GM18909 (cell line): ENCODE data around the gene USP12.
"Not testable (repeated sequence)": the region's sequence is repeated elsewhere in the genome, so short reads cannot be mapped to it uniquely, and the experiment has no call there.

ENCODE experiments used
- ATAC-seq: cut with Tn5 transposase; IDR thresholded peaks from one replicate; pipeline ENCODE4 v1.9.1; 2021; ENCODE audit warnings: mild to moderate bottlenecking; ENCODE audit not compliant: unreplicated experiment, poor library complexity

The USP12 gene

DNA sequence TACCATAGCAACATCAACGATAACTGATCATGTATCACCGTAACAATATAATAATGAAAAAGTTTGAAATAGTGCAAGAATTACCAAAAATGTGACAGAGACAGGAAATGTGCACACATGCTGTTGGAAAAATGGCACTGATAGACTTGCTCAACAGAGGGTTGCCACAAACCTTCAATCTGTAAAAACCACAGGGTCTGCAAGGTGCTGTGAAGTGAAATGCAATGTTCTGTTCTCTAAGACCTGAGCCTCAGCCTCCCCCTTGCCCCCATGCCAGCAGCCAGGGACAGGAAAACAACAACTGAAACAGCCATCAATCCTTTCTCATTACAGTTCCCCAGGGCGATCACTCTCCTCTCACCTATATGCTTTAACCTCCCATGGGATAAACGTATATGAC is 88.4 kb downstream of the USP12 start:
- no peak for ATAC-seq

DNA sequence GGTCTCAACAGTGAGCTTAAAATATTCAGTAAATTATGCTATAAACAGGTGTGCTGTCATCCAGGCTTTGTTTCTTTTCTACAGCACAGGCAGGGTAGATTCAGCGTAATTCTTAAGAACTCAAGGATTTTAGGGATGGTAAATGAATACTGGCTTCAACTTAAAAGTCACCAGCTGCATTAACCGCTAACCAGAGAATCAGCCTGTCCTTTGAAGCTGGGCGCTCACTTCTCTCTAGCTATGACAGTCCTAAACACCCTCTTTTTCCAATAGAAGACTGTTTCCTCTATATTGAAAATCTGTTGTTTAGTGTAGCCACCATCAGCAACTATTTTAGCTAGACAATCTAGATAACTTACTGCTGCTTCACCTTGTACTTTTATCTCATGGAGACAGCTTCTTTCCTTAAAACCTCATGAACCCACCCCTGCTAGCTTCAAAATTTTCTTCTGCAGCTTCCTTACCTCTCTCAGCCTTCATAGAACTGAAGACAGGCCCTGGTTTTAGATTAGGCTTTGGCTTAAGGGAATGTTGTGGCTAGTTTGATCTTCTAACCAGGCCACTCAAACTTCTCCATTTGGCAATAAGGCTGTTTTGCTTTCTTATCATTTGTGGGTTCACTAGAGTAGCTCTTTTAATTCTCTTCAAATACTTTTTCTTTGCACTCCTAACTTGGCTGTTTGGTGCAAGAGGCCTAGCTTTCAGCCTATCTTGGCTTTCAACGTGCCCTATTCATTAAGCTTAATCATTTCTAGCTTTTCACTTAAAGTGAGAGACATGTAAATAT is 89.5 kb downstream of the USP12 start:
- ATAC-seq: no peak

DNA sequence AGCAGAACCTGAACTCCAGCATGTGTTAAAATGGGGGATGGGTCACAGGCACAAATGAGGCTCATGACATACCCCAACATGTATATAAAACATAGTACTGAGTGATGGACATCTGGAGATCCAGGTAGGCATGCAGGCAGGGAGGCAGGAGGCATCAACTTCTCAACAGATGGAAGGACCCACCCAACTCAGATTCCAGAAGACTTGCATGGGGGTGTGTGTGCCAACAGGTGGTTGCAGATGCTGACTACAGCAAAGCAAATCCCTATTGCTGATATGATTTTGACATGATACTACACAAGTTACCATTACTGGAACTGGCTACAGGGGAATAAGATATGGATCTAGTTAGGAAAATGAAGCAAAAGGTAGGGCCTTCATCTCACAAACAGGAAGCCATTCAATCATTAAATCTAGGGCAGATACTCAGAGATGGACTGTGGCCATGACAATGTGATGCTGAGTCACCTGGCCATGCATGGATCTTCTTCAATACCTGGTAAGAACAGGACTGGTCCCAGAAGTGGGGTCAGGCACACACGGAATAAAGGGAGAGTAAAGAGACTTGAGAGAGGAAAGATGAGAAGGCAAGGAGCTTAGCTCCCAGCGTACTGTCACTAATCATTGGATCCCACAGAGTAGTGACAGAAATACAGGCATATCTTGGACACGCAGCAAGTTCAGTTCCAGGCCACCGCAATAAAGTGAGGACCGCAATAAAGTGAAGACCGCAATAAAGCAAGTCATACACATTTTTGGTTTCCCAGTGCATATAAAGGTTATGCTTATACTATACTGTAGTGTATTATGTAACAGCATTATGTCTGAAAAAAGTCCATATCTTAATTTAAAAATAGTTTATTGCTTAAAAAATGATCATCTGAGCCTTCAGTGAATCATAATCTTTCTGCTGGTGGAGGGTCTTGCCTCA is 91.3 kb downstream of the USP12 start:
- ATAC-seq: no peak

DNA sequence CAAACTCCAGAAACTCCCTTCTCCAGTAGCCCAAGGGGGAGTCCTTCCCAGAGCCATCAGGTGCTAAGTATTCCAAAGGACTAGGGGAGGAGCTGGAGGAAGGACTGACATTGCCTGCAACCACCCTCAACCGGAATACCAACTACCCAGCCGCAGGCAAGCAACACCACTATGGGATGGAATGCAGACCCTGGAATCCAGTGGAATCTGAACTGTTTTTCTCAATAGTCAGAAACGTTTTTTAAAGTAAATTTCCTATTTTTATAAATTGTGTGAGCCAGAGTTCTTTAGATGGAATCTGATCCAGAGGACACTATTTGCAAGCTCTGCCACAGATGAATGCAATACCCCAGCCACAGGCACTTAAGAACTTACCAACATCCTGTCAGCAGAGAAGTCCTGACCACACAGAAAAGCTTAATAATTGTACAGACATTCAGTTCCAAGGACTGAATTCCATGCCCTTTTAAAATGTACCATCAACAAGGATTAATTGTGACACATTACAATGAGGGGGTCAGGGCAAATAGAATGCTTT is 92.1 kb downstream of the USP12 start:
- no peak for ATAC-seq

DNA sequence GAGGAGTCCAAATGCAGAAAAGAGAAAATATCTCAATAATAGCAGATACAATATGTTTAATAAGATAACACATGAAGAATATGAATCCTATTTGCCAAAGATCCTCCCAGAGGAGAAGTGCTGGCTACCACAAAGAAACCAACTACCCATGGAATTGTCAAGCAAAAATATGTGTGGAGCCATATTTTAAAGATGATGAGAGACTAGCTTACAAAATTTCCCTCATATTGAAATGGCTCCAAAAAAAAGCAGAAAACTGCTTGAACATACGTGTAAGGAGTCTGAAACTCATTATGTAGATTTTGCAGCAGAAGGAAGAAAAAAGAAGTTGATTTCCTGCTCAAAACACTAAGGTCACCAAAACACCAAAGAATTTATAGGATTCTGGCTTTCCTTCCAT is 94.2 kb downstream of the USP12 start:
- no peak for ATAC-seq

DNA sequence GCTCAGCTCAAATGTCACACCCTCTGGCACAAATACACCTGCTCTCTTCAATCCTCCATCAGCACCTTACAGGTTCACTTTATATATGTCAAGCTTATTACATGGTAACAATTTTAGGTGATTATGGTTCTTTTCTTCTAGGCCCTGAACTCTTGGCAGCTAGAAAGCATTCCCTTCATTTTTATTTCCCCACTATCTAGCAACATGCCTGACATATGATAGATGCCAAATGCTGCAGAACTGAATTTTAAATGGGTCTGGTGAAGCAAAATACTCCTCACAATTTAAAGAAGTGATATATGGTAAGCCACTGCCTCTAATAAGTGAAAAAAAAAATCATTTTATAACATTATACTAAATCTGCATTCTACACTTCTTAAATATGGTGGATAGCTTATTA is 95.2 kb downstream of the USP12 start:
- ATAC-seq: no peak

DNA sequence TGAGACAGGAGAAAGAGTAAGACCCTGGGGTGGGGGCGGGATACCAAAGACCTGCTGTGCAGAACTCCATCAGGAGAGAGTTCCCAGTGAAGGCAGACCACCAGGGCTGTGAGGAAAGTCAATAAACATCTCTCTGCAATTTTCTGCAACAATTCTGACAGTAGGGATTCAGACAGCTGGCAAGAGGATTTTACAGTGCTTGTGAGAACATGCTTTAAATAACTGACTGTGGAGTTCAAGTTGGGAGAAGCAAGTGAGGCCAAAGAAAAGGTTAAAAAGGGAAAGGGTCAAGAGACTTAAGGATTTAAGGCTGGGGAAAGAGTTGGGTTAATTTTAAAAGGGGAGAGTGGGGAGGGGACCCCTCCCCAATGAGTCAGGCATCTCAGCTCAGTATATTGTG is 98.4 kb downstream of the USP12 start:
- no peak for ATAC-seq

DNA sequence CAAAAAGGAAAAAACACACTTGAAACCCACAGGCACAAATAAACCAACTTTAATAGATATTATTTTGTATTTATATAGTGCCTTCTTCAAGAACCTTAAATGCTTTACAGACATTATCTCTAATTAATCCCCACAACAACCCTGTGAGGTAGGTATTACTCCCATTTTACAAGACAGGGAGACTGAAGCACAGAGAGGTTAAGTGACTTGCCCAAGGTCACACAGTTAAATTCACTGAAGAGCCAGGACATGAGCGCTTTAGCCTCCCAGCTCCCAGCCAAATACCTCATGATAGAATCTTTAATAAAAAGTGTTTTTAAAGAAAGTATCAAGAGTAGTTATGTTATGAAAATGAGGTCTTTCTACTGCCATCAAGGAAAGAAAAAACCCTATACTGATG is 105.5 kb downstream of the USP12 start:
- not testable (repeated sequence) for ATAC-seq

DNA sequence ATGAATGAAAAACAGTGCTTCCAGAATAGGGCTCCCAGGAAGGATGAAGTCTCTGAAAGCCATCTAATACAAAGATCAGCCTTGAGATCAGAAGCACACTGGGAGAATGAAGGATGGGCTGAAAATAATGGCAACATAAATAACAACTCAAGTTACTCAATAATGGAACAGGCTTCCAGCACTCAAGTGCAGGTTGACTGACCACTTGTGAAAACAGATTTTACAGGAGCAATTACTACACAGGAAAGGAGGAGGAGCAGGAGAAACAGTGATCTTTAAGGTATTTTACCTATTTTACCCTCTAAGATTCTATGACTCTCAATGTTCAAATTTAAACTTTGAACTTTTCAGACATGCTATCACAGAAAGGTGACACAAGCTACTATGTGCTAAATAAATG is 106.0 kb downstream of the USP12 start:
- no peak for ATAC-seq

DNA sequence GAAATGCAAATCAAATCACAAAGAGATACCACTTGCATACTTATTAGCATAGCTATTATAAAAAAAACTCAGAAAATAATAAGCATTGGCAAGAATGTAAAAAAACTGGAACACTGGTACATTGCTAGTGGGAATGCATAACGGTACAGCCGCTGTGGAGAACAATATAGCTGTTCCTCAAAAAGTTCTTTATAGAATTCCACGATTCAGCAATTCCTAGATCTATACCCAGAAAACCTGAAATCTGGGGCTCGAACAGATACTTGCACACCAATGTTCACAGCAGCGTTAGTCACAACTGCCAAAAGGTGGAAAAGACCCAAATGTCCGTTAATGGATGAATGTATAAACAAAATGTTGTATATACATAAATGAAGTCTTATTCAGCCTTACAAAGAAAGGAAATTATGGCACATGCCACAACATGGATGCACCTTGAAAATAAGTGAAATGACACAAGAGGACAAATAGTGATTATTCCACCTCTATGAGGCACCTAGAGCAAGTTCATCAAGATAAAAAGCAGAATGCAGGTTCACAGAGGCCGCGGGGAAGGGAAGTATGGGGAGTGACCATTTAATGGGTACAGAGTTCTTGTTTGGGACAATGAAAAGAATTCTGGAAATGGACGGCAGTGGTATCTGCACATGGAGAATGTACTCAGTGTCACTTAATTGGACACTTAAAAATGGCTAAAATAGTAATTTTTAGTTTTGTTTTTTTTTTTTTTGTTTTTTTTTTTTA is 107.2 kb downstream of the USP12 start:
- ATAC-seq: no peak

DNA sequence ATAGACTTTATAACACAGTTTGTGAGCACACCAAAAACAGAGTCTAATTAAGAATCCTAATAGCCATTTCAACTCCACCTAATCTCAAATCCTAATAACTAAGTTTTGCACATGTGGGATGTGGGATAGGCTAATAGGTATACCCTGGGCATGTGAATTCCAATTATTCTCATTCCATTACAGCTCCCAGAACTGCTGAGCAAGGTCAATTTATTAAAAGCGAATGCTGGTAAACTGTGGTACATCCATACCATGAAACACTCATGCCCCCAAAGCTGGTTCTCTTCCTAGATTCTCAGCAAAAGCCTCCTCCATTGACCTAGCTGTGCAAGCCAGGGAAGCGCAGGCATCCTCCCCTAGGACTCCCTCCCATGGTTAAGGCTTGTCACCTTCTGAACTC is 113.8 kb downstream of the USP12 start:
- ATAC-seq: no peak

DNA sequence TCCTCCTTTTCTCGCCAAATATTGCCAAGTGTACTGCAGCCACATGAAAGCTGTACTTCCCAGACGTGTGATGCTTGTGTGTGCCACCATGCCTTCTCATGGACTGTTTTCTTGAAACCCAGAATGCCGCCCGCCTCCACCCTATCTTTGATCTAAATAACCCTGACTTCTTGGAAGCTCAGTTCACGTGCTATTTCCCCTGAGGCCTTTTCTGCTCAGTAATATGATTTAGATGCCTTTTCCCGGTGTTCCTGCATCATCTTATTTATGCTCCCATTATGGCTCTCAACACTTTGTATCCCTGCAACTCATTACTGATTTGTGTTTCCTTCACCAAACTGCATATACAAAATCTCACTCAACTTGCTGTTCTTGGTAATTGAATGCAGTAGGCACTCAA is 116.1 kb downstream of the USP12 start:
- no peak for ATAC-seq

DNA sequence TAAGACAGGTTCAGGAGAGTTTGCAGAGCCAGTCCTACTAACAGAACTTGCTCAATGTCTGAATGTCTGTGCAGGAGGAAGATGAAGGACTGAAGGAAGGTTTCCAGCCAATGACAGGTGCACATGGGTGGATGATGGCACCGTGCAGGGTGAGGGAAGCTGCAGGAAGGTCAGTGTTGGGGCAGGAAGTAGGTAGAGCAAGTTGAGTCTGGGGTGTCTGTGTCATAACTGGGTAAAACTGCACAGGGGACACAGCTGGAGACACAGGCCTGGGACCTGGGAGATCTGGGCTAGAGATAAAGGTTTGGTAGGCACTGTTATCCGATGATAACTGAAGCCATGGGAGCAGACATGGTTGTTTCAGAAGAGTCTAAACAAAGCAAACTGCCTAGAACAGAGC is 116.9 kb downstream of the USP12 start:
- ATAC-seq: no peak

DNA sequence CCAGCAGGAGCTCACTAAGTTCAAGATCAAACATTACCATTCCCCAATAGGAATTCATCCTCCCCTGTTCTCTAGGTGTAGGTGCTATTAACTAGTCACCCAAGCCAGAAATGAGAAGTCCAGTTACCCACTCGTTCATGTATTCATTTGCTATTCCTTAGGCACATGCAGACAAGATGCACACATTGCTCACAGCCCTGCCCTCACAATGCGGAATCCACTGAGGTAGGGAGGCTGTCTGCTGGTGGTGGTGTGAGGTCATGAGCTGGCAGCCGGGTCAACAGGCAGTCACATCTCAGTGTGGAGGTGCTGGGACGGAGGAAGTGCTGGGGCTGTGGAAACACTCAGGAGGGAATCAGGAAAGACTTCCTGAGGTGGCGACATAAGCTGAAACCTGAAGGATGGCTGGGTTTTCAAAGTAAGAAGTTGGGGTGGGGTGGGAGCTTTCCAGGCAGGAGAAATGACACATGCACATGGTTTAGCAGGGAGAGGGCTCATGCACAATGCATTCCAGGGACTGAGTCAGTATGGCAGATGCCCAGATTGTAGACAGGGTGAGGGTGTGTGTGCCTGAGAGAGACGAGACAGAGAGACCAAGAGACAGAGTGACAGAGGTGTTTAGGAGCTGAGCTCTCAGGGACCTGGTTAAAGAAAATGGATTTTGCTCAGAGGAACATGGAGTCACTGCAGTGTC is 117.6 kb downstream of the USP12 start:
- no peak for ATAC-seq

DNA sequence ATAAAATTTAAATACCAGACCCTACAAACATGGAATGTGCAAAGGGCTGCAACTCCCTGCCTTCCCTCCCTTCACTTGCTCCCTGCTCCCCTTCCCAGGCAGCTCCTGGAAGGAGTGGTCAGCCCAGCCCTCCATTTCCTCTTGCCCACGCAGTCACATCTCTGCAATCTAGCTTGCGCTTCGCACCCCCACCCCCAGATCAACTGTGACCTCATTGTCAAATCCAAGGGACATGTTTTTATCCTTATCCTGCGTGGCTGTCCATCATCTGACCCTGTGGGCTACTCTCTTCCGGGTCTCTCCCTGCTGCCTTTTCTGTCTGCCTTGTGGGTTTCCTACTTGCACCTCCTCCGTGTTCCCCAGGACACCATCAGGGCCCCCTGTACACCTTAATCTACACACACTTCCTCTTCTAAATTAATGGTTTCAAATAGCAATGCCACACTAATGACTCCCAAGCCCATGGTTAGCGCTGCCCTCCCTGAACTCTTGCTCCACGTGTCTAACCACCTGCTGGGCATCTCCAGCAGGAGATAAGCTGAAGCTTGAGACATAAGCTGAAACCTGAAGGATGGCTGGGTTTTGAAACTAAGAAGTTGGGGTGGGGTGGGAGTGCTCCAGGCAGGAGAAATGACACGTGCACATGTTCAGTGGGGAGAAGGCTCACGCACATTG is 118.3 kb downstream of the USP12 start:
- no peak for ATAC-seq

DNA sequence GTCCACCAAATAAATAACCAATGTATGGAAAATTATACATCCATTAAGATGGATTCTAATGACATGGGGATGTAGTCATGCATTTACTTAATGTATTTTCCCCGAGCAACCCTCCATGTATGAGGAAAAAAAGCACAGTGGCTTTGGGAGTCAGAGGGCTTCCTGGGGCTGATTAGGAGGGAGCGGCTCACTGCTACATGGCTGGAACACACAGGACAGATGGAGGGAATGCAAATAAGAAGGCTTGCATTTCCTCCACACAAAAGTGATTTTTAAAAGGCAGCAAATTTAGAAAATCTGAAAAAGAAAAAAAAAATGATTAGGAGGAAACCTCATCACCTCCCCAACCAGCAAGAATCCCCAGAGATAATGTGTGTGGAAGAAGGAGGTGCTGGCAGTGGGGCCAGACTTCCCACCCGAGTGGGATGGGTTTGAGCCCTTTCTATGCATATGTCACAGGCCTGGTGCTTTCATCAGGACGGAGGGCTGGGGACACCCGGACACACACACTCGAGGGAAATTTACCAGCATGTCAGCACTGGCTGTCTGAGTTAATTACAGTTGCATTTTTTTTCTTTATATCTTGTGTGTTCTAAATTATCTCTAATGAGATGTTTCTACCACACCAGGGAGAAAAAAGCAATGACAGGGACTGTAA is 118.9 kb downstream of the USP12 start:
- no peak for ATAC-seq

DNA sequence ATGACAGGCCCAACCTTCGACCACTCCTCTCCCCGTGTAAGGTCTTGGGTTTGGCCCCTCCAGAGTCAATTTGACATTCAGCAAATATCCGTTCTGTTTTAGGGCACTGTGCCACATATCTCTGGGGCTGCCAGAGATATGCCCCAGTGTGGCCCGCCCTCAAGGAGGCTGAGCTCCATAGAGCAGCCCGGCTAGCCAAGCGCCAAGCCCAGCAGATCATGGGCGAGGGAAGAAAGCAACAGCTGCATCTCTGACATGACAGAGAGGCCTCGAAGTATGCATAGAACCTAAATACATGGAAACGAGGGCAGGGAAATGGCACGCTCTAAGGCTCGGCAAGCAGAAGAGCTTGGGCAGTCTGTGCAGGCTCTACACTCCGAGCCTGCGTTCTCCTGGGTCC is 124.5 kb downstream of the USP12 start:
- ATAC-seq: no peak

DNA sequence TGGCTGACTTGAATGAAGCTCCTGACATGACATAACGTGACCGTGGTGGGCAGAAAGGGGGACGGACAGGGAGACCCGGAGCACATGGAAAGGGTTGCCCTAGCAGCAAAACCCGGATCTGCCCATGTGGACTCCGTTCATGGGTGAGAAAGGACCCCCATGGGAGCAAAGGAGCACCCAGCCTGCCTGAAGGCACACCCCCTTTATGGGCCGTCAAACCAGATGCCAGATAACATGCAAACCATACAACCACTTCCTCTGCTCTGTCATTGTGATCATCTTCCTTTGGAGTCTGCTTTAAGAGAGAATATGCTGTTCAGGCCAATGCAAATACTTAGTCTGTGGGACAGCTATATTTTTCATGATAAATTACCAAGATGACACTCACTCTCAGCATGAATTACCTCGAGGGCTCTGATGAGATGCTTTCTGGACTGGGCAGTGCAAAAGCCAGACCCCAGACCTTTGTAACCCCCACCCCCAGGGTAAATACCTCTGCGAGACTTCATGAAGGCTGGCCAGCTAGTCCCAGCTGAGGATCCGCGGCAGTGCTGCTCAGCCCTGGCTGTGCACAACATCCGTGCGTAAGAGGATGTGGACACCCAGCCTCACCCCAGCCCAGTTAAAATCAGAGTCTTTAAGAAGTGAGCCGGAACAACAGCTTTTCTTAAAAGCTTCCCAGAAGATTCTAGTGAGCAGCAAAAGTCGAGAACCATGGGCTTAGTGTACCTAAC is 126.6 kb downstream of the USP12 start:
- ATAC-seq: peak; percentile 43
